GM23338 (cell line): ENCODE results near the gene PTCHD1. TPM values are rescaled to one million over a fixed set of nuclear protein-coding genes. Genes with fewer than 3 reads are reported as not detected.

Experiments
- ATAC-seq: fragments of 200-7000 bp; cut with Tn5 transposase; 3 replicates; pipeline ENCODE4 v1.9.1; 2020
- DNase-seq: peaks from one replicate; pipeline ENCODE4 v3.0.0-alpha.2; 2015; ENCODE audit warnings: low spot score
- H2AFZ ChIP-seq: fragments of 200-600 bp; sonication (generic); 2 replicates; pipeline ENCODE4 v1.8.0; 2016; ENCODE audit warnings: antibody characterized with exemption, mild to moderate bottlenecking, moderate library complexity
- H3F3A ChIP-seq: fragments of 200-600 bp; sonication (generic); replicated peaks from 2 replicates; pipeline ENCODE4 v1.8.0; 2017; ENCODE audit warnings: antibody characterized with exemption, mixed run types, low read depth
- H3K27ac ChIP-seq: fragments of 200-600 bp; sonication (generic); 2 replicates; pipeline ENCODE4 v1.6.1; 2016; ENCODE audit warnings: low read depth
- H3K27me3 ChIP-seq: fragments of 200-600 bp; sonication (generic); 2 replicates; pipeline ENCODE4 v1.8.0; 2016; ENCODE audit warnings: mild to moderate bottlenecking, mixed run types, moderate library complexity; ENCODE audit not compliant: insufficient read depth
- H3K36me3 ChIP-seq: fragments of 200-600 bp; sonication (generic); 2 replicates; pipeline ENCODE4 v1.8.0; 2016; ENCODE audit warnings: mild to moderate bottlenecking; ENCODE audit not compliant: insufficient read depth
- H3K4me1 ChIP-seq: fragments of 200-600 bp; sonication (generic); 2 replicates; pipeline ENCODE4 v1.8.0; 2016; ENCODE audit warnings: mild to moderate bottlenecking, moderate library complexity; ENCODE audit not compliant: insufficient read depth
- H3K4me2 ChIP-seq: fragments of 200-600 bp; sonication (generic); 2 replicates; pipeline ENCODE4 v1.7.1; 2017; ENCODE audit warnings: mixed run types
- H3K4me3 ChIP-seq: fragments of 200-600 bp; sonication (generic); 2 replicates; pipeline ENCODE4 v1.6.1; 2016; ENCODE audit warnings: mixed run types
- H3K79me2 ChIP-seq: fragments of 200-600 bp; sonication (generic); replicated peaks from 2 replicates; pipeline ENCODE4 v1.8.0; 2017; ENCODE audit warnings: mild to moderate bottlenecking; ENCODE audit not compliant: insufficient read depth
- H3K9me2 ChIP-seq: fragments of 200-600 bp; sonication (generic); 2 replicates; pipeline ENCODE4 v1.8.0; 2017; ENCODE audit not compliant: insufficient read depth
- H4K20me1 ChIP-seq: fragments of 200-600 bp; sonication (generic); replicated peaks from 2 replicates; pipeline ENCODE4 v1.8.0; 2017; ENCODE audit warnings: mild to moderate bottlenecking; ENCODE audit not compliant: insufficient read depth
- H3K27ac Mint-ChIP-seq: 2 replicates; pipeline ENCODE4 v1.8.0; 2020; ENCODE audit warnings: inconsistent platforms, mild to moderate bottlenecking, moderate library complexity, mixed read lengths
- H3K27me3 Mint-ChIP-seq: 3 replicates; pipeline ENCODE4 v1.8.0; 2022; ENCODE audit warnings: low read depth, mild to moderate bottlenecking, moderate library complexity, mixed read lengths, inconsistent platforms; ENCODE audit not compliant: insufficient read depth, poor library complexity
- H3K36me3 Mint-ChIP-seq: 3 replicates; pipeline ENCODE4 v1.8.0; 2021; ENCODE audit warnings: low read depth, mild to moderate bottlenecking, inconsistent platforms, moderate library complexity, mixed read lengths
- H3K4me1 Mint-ChIP-seq: 3 replicates; pipeline ENCODE4 v1.8.0; 2020; ENCODE audit warnings: mild to moderate bottlenecking, inconsistent platforms, mixed read lengths
- H3K4me3 Mint-ChIP-seq: 3 replicates; pipeline ENCODE4 v1.8.0; 2021; ENCODE audit warnings: moderate library complexity, mild to moderate bottlenecking, inconsistent platforms, mixed read lengths
- H3K9me3 Mint-ChIP-seq: 3 replicates; pipeline ENCODE4 v1.8.0; 2020; ENCODE audit warnings: moderate library complexity, mild to moderate bottlenecking, inconsistent platforms, mixed read lengths
- CTCF ChIP-seq, 2 experiments: fragments of 200-600 bp in 1 of 2; sonication (generic) in 1 of 2; conservative IDR thresholded peaks; 2 replicates each; pipeline versions ENCODE4 v1.5.1 to v1.6.1; 2016 to 2017; ENCODE audit warnings: antibody characterized with exemption in 2 of 2, low read depth in 2 of 2, mild to moderate bottlenecking in 2 of 2, moderate library complexity in 1 of 2
- ETS1 ChIP-seq: IDR thresholded peaks from 2 replicates; pipeline ENCODE4 v1.6.1; 2016; ENCODE audit warnings: antibody characterized with exemption
- EZH2 ChIP-seq: fragments of 200-600 bp; sonication (generic); IDR thresholded peaks from one replicate; pipeline ENCODE4 v1.8.0; 2017; ENCODE audit warnings: antibody characterized with exemption, mild to moderate bottlenecking, low read depth; ENCODE audit not compliant: unreplicated experiment
- JUNB ChIP-seq: IDR thresholded peaks from one replicate; pipeline ENCODE4 v1.6.1; 2016; ENCODE audit warnings: antibody characterized with exemption; ENCODE audit not compliant: unreplicated experiment
- REST ChIP-seq: IDR thresholded peaks from one replicate; pipeline ENCODE4 v1.6.1; 2018; ENCODE audit warnings: antibody characterized with exemption; ENCODE audit not compliant: unreplicated experiment
- STAT1 ChIP-seq: IDR thresholded peaks from one replicate; pipeline ENCODE4 v1.6.1; 2016; ENCODE audit warnings: antibody characterized with exemption; ENCODE audit not compliant: unreplicated experiment
- ZNF462 ChIP-seq: fragments of 250-450 bp; sonication (Bioruptor Pico); IDR thresholded peaks from 2 replicates; pipeline ENCODE4 v1.5.0; 2020; ENCODE audit warnings: mild to moderate bottlenecking, moderate library complexity
- polyA plus RNA-seq: library from polyadenylated mRNA; unstranded; fragments of >200 nt; fragmentation: Nextera tagmentation; extraction: Ambion mirVana; gene quantifications from 2 replicates; pipeline ENCODE4 v1.2.1, GENCODE V29; 2016
- total RNA-seq: library from RNA; depleted of rRNA; stranded (reverse); fragments of >200 nt; shearing (Covaris generic); gene quantifications from 2 replicates; pipeline ENCODE4 v1.2.3, GENCODE V29; 2014

PTCHD1 gene
- total and polyA plus RNA-seq, 2 experiments from 2014 or later = 1.5 to 1.9 TPM

DNA sequence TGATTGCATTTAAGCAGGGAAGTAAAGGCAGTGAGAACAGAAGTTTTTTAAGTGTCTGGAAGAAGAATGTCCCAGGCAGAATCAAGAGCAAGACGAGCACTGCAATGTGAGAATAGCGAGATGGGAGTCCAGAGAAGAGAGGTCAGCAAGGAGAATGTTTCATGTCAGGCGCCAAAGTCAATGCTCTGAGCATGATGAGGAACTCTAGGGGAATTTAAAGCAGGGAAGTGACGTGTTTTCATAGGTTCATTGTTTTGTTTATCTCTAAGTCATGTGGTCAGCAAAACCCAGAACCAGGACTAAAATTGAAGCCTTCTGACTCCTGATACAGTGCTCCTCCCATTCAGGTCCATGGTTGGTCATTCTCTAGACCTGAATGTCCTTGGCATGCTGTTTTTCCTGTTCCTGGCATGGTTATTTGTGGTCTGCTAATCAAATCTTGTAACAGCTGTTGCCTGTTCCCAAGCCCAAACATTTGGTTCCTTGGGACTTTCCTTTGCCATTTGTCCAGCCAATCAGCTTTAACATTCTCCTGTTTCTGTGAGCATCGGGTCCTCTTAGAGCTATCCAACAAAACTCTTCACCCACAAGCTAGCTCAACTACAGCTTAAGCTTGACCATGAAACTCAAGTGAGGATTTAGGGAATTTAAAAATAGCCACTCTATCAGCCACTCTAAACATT, 37.7 kb downstream of the PTCHD1 start (continued):
- TF ChIP-seq EZH2 = no peak
- no peak for TF ChIP-seq CTCF (conservative IDR thresholded peaks at IDR 0.05; ENCODE audit: low read depth in 2 of 2)

- H3K4me1 Mint-ChIP-seq = peaks cover 13% of the 10 kb centered on the region; the same call in 2 of the 3 replicates
- no peaks in the 10 kb centered on the region for H3K36me3 Mint-ChIP-seq
- ATAC-seq (no peak), DNase-seq (no peak)
- Histone ChIP-seq H3K4me1 (no peaks in the 10 kb centered on the region), H3K4me3 (no peak overlapping the region), H4K20me1 (no peaks in the 10 kb centered on the region), H3K36me3 (no peaks in the 10 kb centered on the region), H3K4me2 (no peak overlapping the region), H3K27me3 (no peaks in the 10 kb centered on the region), H3K9me2 (no peaks in the 10 kb centered on the region), H3K27ac (no peak overlapping the region), H3K79me2 (no peaks in the 10 kb centered on the region), H2AFZ (no peak overlapping the region), H3F3A (no peaks in the 10 kb centered on the region)
- H3K27ac Mint-ChIP-seq = no peak overlapping the region
- TF ChIP-seq ETS1 (no peak), REST (no peak), ZNF462 (CRISPR knock-in tag) (no peak), JUNB (no peak), STAT1 (no peak)
- H3K27me3 Mint-ChIP-seq = no peaks in the 10 kb centered on the region
- no peaks in the 10 kb centered on the region for H3K9me3 Mint-ChIP-seq
- no peak overlapping the region for H3K4me3 Mint-ChIP-seq
Measured at GRCh38 chrX:23373129-23373804, 38.6 kb downstream of the PTCHD1 start.
